RWPE2 (cell line): ENCODE data around the gene CP.

Experiments used
- ATAC-seq: fragments of 200-7000 bp; cut with Tn5 transposase; 3 replicates; pipeline ENCODE4 v1.9.1; 2021; ENCODE audit warnings: low read depth
- DNase-seq: peaks from one replicate; pipeline ENCODE4 v3.0.0-alpha.2; 2020; ENCODE audit warnings: low spot score
- H3K27ac ChIP-seq: fragments of 450-650 bp; 2 replicates; pipeline ENCODE4 v1.5.1; 2017; ENCODE audit warnings: mild to moderate bottlenecking; ENCODE audit not compliant: poor library complexity, severe bottlenecking
- H3K27me3 ChIP-seq: fragments of 250-450 bp; sonication (Bioruptor Pico); 2 replicates; pipeline ENCODE4 v1.5.1; 2021; ENCODE audit warnings: mild to moderate bottlenecking, moderate library complexity; ENCODE audit not compliant: insufficient read depth, poor library complexity, severe bottlenecking
- H3K36me3 ChIP-seq: fragments of 250-450 bp; sonication (Bioruptor Pico); 2 replicates; pipeline ENCODE4 v1.5.1; 2020; ENCODE audit warnings: low read depth, mild to moderate bottlenecking, moderate library complexity
- H3K4me1 ChIP-seq: fragments of 250-450 bp; sonication (Bioruptor Pico); 2 replicates; pipeline ENCODE4 v1.5.1; 2021; ENCODE audit warnings: mild to moderate bottlenecking, moderate library complexity; ENCODE audit not compliant: insufficient read depth, poor library complexity, severe bottlenecking
- H3K4me3 ChIP-seq: fragments of 250-450 bp; sonication (Bioruptor Pico); 2 replicates; pipeline ENCODE4 v1.5.1; 2021; ENCODE audit warnings: mild to moderate bottlenecking, moderate library complexity; ENCODE audit not compliant: severe bottlenecking
- H3K9me3 ChIP-seq: fragments of 250-450 bp; sonication (Bioruptor Pico); 2 replicates; pipeline ENCODE4 v1.5.1; 2021; ENCODE audit warnings: mild to moderate bottlenecking, moderate library complexity; ENCODE audit not compliant: severe bottlenecking
- TF ChIP-seq, protein P1 (sequence below): fragments of 450-650 bp; IDR thresholded peaks from one replicate; pipeline ENCODE4 v1.5.1; 2017; ENCODE audit warnings: mild to moderate bottlenecking, moderate library complexity; ENCODE audit not compliant: poor library complexity, severe bottlenecking

CP gene

DNA sequence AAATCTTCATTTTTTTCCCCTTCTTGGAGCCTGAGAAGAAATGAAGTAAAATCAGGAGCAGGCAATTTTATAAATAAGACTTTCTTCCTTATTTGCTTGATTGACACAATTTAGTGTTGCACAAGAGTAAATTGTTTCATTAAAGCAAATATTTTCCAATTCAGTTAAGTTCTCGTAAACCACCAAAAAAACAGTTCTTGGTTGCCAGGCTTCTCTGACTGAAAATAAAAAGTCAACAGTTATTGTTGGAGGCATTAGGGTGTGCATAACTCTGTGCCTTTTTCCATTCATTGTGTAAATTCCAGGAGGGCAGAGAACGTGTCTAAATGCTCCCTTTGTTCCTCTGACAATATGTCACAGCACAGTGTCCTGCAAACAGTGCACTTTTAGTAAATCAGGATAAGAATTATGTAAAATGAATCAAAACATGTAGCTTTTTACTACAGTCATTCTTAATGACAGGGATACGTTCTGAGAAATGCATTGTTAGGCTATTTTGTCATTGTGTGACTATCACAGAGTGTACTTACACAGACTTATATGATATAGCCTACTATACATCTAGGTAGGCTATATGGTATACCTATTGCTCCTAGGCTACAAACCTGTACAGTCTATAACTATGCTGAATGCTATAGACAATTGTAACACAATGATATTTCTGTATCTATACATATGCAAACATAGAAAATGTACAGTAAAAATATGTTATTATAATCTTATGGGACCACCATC is at the start of gene CP:
Gene CP, minus strand, starts transcription at position 47 of the 735 bp plus-strand sequence. Its CDS starts 37 bp downstream, at position 10.
- no peak within 1 kb of the TSS for H3K27ac ChIP-seq
- no peak for ATAC-seq
- TF ChIP-seq, protein P1, sequence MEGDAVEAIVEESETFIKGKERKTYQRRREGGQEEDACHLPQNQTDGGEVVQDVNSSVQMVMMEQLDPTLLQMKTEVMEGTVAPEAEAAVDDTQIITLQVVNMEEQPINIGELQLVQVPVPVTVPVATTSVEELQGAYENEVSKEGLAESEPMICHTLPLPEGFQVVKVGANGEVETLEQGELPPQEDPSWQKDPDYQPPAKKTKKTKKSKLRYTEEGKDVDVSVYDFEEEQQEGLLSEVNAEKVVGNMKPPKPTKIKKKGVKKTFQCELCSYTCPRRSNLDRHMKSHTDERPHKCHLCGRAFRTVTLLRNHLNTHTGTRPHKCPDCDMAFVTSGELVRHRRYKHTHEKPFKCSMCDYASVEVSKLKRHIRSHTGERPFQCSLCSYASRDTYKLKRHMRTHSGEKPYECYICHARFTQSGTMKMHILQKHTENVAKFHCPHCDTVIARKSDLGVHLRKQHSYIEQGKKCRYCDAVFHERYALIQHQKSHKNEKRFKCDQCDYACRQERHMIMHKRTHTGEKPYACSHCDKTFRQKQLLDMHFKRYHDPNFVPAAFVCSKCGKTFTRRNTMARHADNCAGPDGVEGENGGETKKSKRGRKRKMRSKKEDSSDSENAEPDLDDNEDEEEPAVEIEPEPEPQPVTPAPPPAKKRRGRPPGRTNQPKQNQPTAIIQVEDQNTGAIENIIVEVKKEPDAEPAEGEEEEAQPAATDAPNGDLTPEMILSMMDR = no peak

DNA sequence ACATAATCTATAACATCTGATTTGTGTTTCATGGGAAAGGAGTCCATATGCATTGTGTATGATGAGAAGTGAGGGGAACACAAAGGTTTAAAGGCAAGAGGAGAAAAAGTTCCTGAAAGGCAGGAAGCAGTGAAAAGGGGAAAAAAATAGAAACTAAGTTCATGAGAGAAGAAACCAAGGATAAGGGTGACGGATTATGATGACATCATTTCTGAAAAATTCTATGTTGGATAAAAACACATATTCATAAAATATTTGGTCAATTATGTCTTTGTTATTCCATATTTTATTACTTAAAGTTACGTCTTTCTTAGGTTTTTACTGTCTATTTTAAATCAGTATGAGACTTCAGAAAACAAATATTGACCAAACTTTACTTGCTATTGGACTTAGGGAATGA is 48.6 kb upstream of the CP start:
- DNase-seq = no peak
- no peaks in the 10 kb centered on the region for H3K27me3 ChIP-seq
- H3K9me3 ChIP-seq = no peaks in the 10 kb centered on the region
- no peak overlapping the region for H3K27ac ChIP-seq
- H3K4me3 ChIP-seq = no peak overlapping the region
- no peaks in the 10 kb centered on the region for H3K36me3 ChIP-seq
- no peaks in the 10 kb centered on the region for H3K4me1 ChIP-seq
- no peak for ATAC-seq
- TF ChIP-seq, protein P1 = no peak

More for the DNA sequence above, at the start of gene CP:
- DNase-seq = no peak
- no peak within 1 kb of the TSS for H3K4me3 ChIP-seq
- H3K9me3 ChIP-seq = no peaks in the 10 kb centered on the region
- H3K4me1 ChIP-seq = peaks cover 14% of the 10 kb centered on the region
- no peaks in the 10 kb centered on the region for H3K27me3 ChIP-seq
- H3K36me3 ChIP-seq = no peaks in the 10 kb centered on the region

DNA sequence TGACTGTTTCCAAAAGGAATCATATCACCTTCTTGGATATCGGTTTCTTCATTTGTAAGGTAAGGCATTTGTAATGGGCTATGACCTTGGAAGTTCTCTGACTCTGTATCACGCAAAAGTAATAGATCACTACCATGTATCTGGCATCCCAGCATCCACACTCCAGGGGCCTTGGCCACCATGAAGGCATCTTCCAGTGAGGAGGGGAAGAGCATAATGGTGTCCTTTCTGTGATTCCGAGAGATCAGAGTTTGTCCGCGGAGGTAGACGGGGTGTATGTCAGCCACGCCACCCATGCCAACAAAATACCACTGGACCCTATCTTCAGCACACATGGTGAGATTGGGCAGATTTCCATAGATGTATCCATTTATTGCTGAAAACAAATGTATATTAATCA is 48.1 kb upstream of the CP start:
- ATAC-seq = no peak
- no peak for DNase-seq
- Histone ChIP-seq H3K36me3 (no peaks in the 10 kb centered on the region), H3K27me3 (no peaks in the 10 kb centered on the region), H3K27ac (no peak overlapping the region), H3K4me1 (no peaks in the 10 kb centered on the region), H3K4me3 (no peak overlapping the region), H3K9me3 (no peaks in the 10 kb centered on the region)
- TF ChIP-seq, protein P1 = no peak

DNA sequence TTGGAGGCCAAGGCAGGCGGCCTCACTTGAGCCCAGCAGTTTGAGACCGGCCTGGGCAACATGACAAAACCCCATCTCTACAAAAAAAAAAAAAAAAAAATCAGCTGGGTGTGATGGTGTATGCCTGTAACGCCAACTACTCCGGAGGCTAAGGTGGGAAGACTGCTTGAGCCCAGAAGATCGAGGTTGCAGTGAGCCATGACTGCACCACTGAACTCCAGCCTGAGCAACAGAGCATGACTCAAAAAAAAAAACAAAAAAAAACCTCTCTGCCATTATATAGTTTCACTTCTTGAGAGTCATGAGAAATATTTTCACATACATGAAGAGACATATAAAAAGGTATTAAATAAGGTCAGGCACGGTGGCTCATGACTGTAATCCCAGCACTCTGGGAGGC is 45.9 kb upstream of the CP start:
- no peak for DNase-seq
- ATAC-seq = no peak
- no peaks in the 10 kb centered on the region for H3K36me3 ChIP-seq
- TF ChIP-seq, protein P1 = no peak
- no peaks in the 10 kb centered on the region for H3K27me3 ChIP-seq
- H3K27ac ChIP-seq = no peak overlapping the region
- no peaks in the 10 kb centered on the region for H3K9me3 ChIP-seq
- no peaks in the 10 kb centered on the region for H3K4me1 ChIP-seq
- H3K4me3 ChIP-seq = no peak overlapping the region

DNA sequence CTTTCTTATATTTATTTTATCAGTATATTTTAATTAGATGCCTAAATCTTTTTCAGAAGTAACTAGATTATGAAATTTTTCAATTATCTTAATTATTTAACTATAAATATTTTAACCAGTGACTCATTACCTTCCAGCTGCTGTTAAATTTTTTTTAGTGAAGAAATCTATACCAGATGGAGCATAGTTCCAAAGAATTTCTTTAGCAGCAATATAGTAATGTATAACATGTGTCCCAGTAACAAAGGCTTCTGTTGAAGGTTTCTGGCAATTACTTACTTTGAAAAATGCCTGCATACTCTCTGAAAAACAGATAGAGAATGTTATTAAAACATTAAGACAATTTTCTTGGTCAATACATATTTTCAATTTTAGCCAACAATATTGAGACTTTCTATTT is 45.1 kb upstream of the CP start:
- no peaks in the 10 kb centered on the region for H3K27me3 ChIP-seq
- H3K27ac ChIP-seq = no peak overlapping the region
- no peaks in the 10 kb centered on the region for H3K9me3 ChIP-seq
- no peak for ATAC-seq
- no peaks in the 10 kb centered on the region for H3K36me3 ChIP-seq
- no peak for DNase-seq
- H3K4me1 ChIP-seq = no peaks in the 10 kb centered on the region
- H3K4me3 ChIP-seq = no peak overlapping the region
- TF ChIP-seq, protein P1 = no peak
